Inferior parietal cortex (tissue), 1 donor: ENCODE results near the gene ATP6V0E1.
"Not testable (repeated sequence)": the region's sequence is repeated elsewhere in the genome, so short reads cannot be mapped to it uniquely, and the experiment has no call there.

Source experiments
- DNase-seq: peaks from one replicate; pipeline ENCODE4 v3.0.0-alpha.2; 2016; ENCODE audit errors: extremely low spot score

ATP6V0E1 gene

DNA sequence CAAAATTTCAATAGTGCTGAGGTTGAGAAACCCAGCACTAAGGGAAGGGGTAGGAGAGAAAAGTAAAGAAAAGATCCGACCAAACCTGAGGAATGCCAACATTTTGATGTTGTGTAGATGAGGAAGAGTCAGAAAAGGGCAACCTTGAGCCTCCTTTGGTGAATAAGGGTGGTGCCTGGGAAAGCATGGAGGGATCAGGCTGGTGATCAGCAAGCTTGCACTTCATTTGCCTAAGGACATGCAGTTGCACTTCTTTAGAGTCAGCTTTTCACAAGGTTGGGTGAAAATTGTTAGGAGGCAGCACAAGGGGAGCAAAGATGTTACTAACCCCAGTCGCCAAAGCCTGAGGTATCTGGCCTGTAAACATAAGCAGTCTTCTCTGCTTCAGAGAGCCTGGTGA, 20.4 kb downstream of the ATP6V0E1 start:
- DNase-seq = no peak

DNA sequence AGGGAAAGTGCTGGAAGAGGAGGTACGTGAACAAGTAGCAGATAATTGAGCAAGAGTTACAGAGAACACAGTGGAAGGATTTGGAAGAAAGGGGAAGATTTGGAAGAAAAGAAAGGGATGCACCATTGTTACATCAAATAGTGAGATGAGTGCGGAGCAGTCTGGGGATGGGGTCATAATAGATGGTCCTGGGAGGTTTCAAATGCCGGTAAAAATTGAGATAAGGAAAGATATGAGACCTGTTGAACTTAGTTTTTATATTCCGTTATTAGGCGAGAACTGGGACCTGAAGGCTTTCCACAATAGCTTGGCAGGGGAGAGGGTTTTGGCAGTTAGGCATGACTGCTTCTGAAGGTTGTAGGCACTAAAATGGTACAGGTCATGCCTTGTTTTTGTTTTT, 20.9 kb downstream of the ATP6V0E1 start:
- no peak for DNase-seq

DNA sequence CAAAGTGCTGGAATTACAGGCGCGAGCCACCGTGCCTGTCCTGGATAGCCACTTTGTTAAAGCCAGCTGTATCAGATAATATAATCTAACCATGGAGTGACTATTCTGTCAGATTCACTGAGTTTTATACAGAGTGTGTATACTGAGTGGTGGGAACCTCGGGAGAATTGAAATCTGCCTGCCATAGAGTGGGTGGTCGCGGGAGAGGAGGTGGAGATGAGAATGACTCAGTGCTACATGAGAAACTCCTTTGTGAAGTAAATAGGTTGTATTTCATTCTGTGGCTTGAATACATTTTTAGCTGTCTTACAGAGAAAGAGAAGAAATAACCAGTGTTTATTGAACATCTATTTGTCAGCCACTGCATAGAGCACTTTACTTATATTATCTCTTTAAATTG, 26.4 kb downstream of the ATP6V0E1 start:
- DNase-seq = no peak

DNA sequence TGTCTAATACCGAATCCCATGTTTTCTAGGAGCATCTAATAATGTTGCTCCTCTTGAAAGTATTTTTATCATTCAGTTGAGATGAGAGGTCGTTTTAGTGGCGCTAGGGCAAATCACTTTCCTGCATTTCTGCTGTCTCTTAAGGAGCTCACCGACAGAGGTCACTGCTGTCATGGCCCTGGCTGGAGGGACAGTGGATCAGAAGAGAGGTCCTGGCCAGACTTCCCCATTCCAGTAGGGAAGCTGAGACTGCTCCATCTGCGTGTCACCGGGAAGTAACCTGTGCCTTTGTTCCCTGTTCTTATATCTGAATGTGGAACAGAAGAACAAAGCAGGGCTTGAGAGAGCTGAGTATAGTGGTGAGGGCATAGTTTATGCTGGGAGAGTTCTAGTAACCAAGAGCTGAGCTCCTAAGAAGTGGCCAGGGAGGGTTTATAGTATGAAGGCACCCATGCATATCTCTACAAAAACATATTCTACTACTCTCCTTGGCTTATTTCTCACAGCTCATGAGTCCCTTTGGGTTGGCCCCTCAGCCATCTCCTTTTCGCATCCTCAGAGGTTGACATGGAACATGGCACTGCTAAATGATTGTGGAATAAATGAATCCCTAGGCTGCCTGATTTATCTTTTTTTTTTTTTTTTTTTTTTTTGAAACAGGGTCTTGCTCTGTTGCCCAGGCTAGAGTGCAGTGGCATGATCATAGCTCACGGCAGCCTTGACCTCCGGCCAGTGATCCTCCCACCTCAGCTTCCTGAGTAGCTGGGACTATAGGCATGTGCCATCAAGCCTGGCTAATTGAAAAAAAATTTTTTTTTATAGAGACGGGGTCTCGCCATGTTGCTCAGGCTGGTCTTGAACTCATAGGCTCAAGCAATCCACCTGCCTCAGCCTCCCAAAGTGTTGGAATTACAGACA, 27.2 kb downstream of the ATP6V0E1 start:
- DNase-seq = no peak

DNA sequence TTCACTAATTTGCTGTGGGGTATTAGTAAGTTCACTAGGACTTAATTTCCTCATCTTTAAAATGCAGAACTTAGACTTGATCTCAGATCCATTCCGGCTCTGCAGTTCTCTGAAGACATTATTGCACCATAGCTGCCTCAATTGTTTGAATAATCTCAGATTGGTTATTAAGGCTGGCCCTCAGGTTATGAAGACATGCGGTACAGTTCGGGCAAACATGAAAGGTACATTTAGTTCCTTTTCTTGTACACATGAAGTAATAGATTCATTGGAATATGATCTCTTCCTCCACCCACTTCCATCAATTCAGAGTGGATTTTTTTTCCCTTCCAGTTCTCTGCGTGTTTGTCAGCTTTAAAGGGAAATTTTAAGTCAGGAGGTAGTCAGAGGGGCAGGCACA, 28.0 kb downstream of the ATP6V0E1 start:
- no peak for DNase-seq

DNA sequence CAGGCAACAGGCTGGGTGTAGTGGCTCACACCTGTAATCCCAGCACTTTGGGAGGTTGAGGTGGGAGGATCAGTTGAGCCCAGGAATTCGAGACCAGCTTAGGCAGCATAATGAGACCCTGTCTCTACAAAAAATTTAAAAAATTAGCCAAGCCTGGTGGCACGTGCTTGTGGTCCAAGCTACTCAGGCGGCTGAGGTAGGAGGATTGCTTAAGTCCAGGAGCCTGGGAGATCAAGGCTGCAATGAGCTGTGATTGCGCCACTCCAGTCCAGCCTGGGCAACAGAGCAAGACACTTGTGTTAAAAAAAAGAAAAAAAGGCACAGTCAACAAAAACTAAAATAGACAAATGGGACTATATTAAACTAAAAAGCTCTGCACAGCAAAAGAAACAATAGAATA, 29.3 kb downstream of the ATP6V0E1 start:
- no peak for DNase-seq

DNA sequence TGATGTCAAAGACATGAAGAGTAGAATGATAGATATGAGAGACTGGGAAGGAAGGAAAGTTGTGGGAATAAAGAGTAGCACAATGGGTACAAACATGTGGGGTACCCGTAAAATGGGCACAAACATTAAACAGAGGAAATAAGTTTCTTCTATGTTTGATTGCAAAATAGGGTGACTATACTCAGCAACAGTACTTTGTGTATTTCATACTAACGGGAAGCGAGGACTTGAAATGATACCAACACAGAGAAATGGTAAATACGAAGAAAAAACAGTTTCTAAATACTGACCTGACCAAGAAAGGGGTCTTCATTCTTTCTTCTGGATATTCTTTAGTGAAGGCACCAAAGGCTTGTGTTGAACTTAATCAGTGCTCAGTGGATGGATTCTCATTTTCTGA, 31.1 kb downstream of the ATP6V0E1 start:
- DNase-seq = no peak

DNA sequence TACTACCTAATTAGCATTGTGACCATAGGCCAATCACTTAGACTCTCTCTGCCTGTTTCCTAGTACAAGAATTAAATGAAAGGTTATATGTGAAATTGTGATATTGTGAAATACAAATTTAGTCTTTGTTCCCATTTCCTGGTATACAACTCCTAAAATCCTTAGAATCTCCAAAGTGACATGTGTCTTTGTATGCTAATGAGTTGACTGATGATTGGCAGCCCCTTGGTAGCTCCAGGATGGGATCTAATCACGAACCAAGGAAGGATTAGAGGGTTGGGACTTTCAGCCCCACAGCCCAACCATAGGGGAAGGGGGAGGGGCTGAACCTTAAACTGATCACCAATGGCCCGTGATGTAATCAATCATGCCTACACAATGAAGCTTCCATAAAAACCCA, 31.6 kb downstream of the ATP6V0E1 start:
- no peak for DNase-seq

DNA sequence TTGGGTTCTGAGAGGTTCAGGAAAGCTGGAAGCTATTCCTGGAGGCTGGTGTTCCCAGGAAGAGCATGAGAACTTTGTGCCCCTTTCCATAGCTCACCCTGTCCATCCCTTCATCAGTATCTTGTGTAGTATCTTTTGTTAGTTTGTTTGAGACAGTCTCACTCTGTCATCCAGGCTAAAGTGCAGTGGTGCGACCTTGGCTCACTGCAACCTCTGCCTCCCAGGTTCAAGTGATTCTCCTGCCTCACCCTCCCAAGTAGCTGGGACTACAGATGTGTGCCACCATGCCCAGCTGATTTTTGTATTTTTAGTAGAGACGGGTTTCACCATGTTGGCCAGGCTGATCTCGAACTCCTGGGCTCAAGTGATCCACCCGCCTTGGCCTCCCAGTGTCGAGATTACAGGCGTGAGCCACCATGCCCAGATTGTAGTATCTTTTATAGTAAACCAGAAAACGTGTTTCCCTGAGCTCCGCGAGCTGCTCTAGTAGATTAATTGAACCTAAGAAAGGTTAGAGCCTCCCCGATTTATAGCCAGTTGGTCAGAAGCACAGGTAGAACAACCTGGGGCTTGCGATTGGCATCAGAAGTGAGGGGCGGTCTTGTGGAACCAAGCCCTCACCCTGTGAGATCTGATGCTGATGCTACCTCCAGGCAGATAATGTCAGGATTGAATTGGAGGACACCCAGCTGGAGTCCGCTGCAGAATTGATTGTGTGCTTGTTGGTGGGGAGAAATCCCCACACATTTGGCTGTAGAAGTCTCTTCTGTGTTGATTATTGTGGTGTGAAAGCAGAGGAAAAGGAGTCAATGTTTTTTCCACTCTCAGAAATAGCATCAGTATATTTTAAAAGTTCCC, 32.3 kb downstream of the ATP6V0E1 start:
- no peak for DNase-seq

DNA sequence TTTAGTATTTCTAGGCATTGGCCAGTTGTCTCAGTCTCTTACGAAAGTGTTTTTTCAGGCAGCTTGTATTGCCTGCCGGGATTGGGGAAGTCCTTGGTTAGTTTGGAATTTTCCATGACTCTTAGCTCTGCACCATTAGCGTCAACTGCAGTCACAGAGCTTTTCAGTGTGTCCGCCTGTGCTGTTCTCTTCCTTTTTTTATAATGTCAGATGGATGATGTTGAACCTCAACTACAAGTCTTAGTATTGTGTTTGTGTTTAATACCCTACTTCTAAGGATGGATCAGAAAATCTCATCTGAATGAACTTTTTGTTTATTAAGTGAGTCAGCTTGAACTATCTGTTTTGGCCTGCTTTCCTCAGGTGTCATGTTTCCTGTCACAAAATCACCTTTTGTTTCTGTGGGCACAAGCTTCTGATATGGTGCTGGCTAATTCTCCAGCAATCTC, 33.1 kb downstream of the ATP6V0E1 start:
- peak; percentile 61 for DNase-seq

DNA sequence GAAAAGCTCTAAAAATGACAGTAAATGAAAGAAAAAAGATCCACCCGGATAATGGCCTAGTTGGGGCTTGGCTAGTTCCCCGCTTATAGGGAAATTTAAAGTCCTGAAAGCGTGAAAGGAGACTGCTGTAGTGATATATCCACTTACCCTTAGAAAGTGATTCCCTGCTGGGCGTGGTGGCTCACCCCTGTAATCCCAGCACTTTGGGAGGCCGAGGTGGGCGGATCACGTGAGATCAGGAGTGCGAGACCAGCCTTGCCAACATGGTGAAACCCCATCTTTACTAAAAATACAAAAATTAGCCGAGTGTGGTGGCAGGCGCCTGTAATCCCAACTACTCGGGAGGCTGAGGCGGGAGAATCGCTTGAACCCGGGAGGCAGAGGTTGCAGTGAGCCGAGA, 33.5 kb downstream of the ATP6V0E1 start:
- DNase-seq = not testable (repeated sequence)

DNA sequence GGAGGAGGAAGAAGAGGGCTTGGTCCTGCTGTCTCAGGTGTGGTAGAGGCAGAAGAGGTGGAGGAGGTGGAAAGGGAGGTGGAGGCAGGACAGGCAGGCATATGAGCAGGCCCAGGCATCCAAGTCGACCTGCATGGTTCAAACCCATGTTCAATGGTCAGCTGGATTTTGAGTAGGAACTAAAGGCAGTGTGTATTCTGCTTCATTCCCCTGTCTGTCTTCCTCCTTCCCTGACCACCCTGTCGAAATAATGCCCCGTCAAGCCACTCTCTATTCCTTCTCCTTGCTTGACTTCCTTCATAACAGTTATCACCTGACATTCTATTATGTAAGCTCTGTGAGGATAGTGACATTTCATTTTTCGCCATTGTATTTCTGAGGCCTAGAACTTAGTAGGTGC, 34.8 kb downstream of the ATP6V0E1 start:
- DNase-seq = no peak

DNA sequence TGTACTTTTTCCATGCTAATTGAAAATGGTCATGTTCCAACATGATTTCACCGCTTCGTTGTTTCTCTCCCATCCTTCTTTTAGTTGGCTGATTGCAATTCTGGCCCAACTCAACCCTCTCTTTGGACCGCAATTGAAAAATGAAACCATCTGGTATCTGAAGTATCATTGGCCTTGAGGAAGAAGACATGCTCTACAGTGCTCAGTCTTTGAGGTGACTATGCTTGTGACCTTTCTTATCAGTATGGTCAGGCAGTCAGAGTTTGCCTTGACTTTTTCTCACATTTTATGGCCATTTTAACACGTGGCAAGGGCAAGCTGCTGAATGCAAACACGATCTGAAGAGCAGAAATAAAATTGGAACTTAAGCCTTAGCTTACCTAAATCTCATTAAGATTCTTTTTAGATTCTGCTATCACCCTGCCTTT, 36.6 kb downstream of the ATP6V0E1 start:
- DNase-seq = no peak

DNA sequence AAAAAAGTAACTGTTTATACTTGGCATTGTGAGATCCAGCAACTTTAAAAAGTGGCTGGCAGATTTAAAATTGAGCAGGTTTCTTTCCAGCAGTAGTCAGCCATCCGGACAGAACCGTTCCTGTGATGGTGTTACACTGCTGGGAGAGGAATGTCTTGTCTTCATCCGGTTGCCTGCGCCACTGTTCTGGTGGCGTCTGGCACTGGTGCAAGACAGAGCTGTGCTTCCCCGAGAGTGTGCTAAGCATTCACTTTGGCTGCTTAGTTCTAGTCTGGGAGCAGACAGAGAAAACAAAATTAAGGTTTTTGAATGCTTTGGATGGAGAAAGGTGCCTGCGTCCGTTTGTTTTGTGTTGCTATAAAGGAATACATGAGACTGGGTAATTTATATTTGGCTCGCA, 37.1 kb downstream of the ATP6V0E1 start:
- peak; percentile 66 for DNase-seq

DNA sequence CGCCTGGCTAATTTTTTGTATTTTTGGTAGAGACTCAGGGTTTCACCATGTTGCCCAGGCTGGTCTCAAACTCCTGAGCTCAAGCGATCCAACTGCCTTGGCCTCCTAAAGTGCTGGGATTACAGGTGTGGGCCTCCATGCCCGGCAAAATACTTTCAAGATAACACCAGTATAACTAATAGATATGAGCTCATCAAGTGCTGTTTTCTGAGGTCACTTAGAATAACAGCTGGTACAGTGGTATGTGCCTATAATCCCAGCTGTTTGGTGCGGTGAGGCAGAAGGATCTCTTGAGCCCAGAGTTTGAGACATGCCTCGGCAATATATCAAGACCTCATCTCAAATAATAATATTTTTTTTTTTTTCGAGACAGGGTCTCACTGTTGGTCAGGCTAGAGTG, 42.1 kb downstream of the ATP6V0E1 start:
- DNase-seq = no peak

DNA sequence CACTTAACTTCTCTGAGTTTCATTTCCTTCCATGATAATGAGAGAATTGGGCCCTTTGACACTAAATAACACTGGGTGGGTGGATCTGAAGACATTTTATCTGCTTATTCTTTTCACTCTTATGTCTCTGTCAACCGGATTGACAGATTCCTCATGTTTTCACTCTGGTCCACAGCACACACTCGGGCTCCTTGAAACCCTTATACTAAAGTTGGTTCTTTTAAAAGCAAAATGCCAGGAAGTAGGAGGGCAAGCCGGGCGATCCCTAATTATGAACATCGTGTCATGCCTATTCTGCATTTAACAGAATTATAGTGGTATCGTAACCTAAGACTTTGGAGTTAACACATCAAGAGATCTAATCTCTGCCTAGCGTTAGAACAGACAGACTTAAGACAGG, 44.3 kb downstream of the ATP6V0E1 start:
- DNase-seq = no peak

DNA sequence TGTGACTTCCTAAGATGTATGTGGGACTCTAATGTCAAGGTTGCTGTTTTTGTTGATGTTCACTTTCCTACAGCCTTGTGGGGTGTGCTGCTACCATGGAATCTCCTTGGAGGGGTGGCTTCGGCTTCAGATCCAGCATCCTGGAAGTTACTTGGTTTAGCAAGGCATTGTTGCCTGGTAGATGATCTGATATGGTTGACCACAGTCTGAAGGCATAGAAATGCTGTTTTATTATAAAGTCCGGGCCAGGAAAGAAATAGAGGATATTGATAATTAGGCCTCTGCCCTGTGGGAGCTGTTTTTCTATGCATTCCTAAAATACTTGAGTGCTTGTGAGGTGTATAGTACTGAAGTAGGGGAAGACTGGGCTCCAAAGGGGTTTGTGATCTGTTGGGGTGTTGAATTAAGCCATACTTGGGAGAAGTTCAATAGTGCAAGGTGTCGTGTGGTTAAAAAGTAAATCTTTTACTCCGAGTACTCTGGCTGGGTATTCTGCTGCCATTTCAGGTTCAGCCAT, 45.3 kb downstream of the ATP6V0E1 start:
- DNase-seq = no peak

DNA sequence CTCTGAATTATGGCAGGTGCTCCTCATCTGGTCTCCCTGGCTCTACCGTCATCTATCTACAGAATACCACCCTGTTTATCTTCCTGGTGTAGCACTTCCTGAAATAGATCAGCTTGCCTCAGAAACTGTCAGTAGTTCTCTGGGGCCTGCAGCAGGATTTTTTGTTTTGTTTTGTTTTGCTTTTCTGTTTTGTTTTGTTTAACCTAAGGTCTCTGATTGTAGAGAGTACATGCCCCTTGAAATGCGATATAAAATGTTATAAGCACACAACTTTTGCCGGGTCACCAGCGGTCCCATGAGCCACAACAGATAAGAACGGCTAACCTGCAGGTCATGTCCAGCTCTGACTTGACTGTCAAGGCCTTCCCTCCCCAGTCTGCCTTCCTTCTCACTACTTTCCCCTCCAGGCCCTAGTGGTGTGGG, 45.9 kb downstream of the ATP6V0E1 start:
- no peak for DNase-seq

DNA sequence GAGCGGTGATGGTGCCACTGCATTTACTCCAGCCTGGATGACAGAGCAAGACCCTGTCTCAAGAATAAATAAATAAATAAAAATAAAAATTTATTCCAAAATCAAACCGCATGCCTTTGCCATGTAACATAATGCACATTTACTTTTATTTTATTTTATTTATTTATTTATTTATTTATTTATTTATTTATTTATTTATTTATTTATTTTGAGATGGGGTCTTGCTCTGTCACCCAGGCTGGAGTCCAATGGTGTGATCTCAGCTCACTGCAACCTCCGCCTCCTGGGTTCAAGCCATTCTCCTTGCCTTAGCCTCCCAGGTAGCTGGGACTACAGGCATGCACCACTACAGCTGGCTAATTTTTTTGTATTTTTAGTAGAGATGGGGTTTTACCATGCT, 48.5 kb downstream of the ATP6V0E1 start:
- DNase-seq = not testable (repeated sequence)

DNA sequence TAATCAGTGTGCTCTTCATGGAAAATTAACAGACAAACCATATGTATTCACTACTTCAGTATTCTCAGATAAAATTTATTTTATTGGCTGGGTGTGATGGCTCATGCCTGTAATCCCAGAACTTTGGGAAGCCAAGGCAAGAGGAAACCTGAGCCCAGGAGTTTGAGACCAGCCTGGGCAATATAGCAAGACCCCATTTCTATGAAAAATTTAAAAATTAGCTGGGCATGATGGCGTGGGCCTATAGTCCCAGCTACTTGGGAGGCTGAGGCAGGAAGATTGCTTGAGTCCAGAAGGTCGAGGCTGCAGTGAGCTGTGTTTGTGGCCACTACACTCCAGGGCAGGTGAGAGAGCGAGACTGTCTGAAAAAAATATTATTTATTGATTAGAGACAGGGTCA, 49.2 kb downstream of the ATP6V0E1 start:
- DNase-seq = no peak

DNA sequence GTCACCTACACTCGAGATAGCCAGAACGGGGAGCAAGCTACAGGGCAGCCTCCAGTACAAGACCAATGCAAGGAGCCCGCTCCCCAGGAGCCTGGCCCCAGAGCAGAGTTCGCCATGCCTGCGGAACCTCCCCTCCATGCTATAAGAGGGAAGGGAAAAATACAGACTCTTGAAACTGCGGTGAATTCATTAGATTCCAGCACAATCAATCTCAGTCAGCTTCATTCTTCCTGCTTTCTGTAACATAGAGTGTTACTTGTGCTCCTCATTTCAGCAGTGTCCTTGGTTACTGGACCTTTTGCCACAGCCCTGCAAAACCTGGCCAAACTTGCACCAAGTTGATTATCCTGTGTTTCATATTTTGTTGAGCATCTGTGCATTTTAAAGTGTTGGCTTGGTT, 50.4 kb downstream of the ATP6V0E1 start:
- DNase-seq = no peak

DNA sequence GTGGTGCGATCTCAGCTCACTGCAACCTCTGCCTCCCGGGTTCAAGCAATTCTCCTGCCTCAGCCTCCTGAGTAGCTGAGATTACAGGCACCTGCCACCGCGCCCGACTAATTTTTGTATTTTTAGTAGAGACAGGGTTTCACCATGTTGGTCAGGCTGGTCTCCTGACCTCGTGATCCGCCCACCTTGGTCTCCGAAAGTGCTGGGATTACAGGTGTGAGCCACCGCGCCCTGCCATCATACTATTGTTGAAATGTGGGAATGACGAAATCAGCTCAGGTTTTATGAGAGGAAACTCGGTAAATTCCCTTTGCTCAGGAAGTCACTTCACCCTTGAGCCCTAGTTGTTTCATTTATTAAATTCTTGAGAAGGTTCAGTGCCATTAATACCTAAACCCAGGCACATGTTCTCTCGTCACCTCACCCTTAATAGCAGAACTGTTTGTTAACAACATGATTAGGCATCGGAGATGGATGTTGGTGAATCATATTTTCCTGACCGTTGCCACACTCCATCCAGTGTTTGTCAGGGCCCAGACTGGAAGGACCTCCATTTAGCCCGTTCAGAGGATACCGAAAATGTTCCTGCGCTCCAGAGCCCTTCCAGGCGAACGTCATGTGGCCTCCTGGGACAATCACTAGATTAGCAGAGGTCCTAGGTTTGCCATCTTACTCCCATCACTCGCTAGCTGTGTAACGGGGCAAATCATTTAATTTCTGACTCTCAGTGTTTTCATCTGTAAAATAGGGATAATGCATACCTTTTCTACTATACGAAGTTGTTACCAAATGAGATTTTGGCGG, 52.5 kb downstream of the ATP6V0E1 start:
- no peak for DNase-seq
